Panc1 (cell line): ENCODE measurements around the gene SLC13A1. TPM values are rescaled to one million over a fixed set of nuclear protein-coding genes. Genes with fewer than 3 reads are reported as not detected.

Experiments used
- ATAC-seq: fragments of 200-7000 bp; cut with Tn5 transposase; 2 replicates; pipeline ENCODE4 v1.9.1; 2020; ENCODE audit warnings: mild to moderate bottlenecking, moderate library complexity
- BruUV-seq: library from RNA; stranded (reverse); fragments of 400-500 nt; replicated peaks from 2 replicates; lab custom pipeline; 2021; lab: Mats Ljungman, UMichigan
- CTCF ChIA-PET: fragments of 300-600 bp; sonication (Branson Sonifier 250); formaldehyde crosslinking; loops from one replicate; lab custom pipeline; 2022; ENCODE audit warnings: antibody characterized with exemption; lab: Charles Lee
- POLR2A ChIA-PET: fragments of 300-600 bp; sonication (Branson Sonifier 250); formaldehyde crosslinking; loops from one replicate; lab custom pipeline; 2022; ENCODE audit warnings: antibody characterized with exemption; lab: Charles Lee
- DNase-seq: peaks from one replicate; pipeline ENCODE4 v3.0.0-alpha.2; 2010; ENCODE audit warnings: low read depth, low spot score
- H3K27ac ChIP-seq: 2 replicates; pipeline ENCODE4 v1.5.1; 2011; ENCODE audit warnings: mild to moderate bottlenecking, low read length, inconsistent platforms
- H3K27me3 ChIP-seq: fragments of 200-500 bp; sonication (Bioruptor generic); 2 replicates; pipeline ENCODE4 v1.6.0; 2014; ENCODE audit warnings: low read length, inconsistent platforms; ENCODE audit not compliant: control insufficient read depth, insufficient read depth
- H3K36me3 ChIP-seq: fragments of 200-500 bp; sonication (Bioruptor generic); 2 replicates; pipeline ENCODE4 v1.5.1; 2014; ENCODE audit warnings: inconsistent platforms, mild to moderate bottlenecking, low read length, moderate library complexity; ENCODE audit not compliant: control insufficient read depth, insufficient read depth
- H3K4me1 ChIP-seq: 2 replicates; pipeline ENCODE4 v1.5.1; 2011; ENCODE audit warnings: inconsistent platforms, mild to moderate bottlenecking, low read length, moderate library complexity; ENCODE audit not compliant: control insufficient read depth, insufficient read depth
- H3K4me3 ChIP-seq, 2 experiments: 2 replicates each; pipeline ENCODE4 v1.5.1; 2011 to 2012; ENCODE audit warnings: low read depth in 2 of 2, low read length in 2 of 2, mild to moderate bottlenecking in 2 of 2, inconsistent platforms in 1 of 2, moderate library complexity in 1 of 2
- H3K9me3 ChIP-seq: fragments of 200-500 bp; sonication (Bioruptor generic); 2 replicates; pipeline ENCODE4 v1.5.1; 2014; ENCODE audit warnings: low read depth, mild to moderate bottlenecking, inconsistent platforms, low read length, moderate library complexity; ENCODE audit not compliant: control insufficient read depth, insufficient read depth
- CTCF ChIP-seq: fragments of 450-650 bp; IDR thresholded peaks from 2 replicates; pipeline ENCODE4 v1.5.1; 2017; ENCODE audit warnings: mild to moderate bottlenecking
- POLR2AphosphoS5 ChIP-seq: IDR thresholded peaks from 2 replicates; pipeline ENCODE4 v1.6.1; 2012; ENCODE audit warnings: mild to moderate bottlenecking, low read depth, low read length, moderate library complexity
- SIN3A ChIP-seq: IDR thresholded peaks from 2 replicates; pipeline ENCODE4 v1.6.1; 2012; ENCODE audit warnings: low read depth, mild to moderate bottlenecking, low read length, moderate library complexity, borderline replicate concordance; ENCODE audit not compliant: insufficient read depth
- TCF7L2 ChIP-seq: IDR thresholded peaks from 2 replicates; pipeline ENCODE4 v1.6.1; 2011; ENCODE audit warnings: mild to moderate bottlenecking, low read depth, low read length, inconsistent platforms
- in situ Hi-C: cut with HindIII; loops from 2 replicates; pipeline ENCODE4 v1.10.0; 2016; ENCODE audit warnings: low sequenced_read_pairs, low pct_unique_long_range_greater_than_20kb
- intact Hi-C: fragments of 100-400 bp; cut with micrococcal nuclease; formaldehyde crosslinking; loops from one replicate; pipeline ENCODE4 v1.10.0; 2022; ENCODE audit not compliant: unreplicated experiment
- total RNA-seq: library from RNA; stranded (reverse); gene quantifications from one replicate; pipeline ENCODE4 v1.2.1, GENCODE V29; 2021; ENCODE audit not compliant: unreplicated experiment
- TF ChIP-seq, protein P1 (sequence below), 2 experiments: IDR thresholded peaks; 2 replicates each; pipeline ENCODE4 v1.6.1; 2011 to 2012; ENCODE audit warnings: low read depth in 2 of 2, control low read depth in 1 of 2, low read length in 1 of 2, mild to moderate bottlenecking in 1 of 2, moderate library complexity in 1 of 2; ENCODE audit not compliant: insufficient read depth in 1 of 2

SLC13A1 gene
- total RNA-seq, 1 experiment from 2014 or later, result not detected

DNA sequence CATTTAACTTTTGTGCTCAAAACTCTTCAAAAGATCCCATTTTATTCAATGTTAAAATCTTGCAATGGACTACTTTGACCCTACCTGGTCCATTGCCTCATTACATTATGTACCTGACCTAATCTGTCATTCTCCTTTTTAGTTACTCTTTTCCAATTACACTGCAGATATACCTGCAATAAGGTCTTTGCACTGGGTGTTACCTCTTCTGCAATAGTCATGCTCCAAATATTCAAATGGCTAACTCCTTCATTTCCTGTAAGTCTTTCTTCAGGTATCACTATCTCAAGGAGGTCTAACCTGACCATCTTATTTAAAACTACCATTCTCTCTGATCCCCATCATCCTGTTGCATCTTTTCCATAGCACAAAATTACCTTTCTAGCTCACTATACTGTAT is 22.3 kb downstream of the SLC13A1 start:
- no peak for TF ChIP-seq TCF7L2
- TF ChIP-seq, protein P1, sequence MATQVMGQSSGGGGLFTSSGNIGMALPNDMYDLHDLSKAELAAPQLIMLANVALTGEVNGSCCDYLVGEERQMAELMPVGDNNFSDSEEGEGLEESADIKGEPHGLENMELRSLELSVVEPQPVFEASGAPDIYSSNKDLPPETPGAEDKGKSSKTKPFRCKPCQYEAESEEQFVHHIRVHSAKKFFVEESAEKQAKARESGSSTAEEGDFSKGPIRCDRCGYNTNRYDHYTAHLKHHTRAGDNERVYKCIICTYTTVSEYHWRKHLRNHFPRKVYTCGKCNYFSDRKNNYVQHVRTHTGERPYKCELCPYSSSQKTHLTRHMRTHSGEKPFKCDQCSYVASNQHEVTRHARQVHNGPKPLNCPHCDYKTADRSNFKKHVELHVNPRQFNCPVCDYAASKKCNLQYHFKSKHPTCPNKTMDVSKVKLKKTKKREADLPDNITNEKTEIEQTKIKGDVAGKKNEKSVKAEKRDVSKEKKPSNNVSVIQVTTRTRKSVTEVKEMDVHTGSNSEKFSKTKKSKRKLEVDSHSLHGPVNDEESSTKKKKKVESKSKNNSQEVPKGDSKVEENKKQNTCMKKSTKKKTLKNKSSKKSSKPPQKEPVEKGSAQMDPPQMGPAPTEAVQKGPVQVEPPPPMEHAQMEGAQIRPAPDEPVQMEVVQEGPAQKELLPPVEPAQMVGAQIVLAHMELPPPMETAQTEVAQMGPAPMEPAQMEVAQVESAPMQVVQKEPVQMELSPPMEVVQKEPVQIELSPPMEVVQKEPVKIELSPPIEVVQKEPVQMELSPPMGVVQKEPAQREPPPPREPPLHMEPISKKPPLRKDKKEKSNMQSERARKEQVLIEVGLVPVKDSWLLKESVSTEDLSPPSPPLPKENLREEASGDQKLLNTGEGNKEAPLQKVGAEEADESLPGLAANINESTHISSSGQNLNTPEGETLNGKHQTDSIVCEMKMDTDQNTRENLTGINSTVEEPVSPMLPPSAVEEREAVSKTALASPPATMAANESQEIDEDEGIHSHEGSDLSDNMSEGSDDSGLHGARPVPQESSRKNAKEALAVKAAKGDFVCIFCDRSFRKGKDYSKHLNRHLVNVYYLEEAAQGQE (IDR thresholded peaks at IDR 0.05; ENCODE audit: insufficient read depth in 1 of 2, low read depth in 2 of 2, low read length in 1 of 2), result no peak
- TF ChIP-seq POLR2AphosphoS5, result no peak
- TF ChIP-seq CTCF, result no peak
- no peak for TF ChIP-seq SIN3A
- in situ Hi-C loops, result no loop called here

DNA sequence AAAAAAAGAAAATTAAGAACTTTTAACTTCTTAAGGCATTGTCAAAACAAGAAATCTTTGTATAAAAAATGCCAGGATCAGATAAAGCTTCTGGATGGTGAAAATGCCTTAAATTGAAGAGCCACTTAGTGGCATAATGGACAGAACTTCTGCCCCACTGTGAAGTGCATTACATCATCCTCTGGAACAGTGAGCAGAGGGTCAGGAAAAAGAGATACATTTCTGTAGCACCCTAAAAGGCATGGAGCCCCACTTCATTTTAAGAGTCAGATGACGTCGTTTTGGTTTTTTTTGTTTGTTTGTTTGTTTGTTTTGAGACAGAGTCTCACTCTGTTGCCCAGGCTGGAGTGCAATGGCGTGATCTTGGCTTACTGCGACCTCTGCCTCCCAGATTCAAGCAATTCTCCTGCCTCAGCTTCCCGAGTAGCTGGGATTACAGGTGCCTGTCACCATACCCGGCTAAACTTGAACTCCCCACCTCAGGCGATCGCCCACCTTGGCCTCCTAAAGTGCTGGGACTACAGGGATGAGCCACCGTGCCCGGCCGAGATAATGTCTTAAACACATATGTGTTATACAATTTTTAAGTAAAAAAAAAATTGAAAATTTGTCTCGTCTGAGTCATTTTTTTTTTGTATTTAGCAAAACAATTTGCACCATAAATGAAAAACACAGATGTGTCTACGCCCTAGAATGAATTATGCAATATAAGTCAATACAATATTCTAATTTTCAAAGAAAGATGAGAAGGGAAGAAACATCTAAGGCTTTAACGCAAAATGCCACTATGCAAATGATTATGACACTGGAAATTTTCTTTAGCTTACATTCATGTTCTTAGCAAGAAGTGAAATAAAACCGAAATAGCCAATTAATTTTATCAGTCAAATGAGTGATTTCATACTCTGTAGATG is 29.2 kb downstream of the SLC13A1 start:
- Histone ChIP-seq H3K27me3 (no peaks in the 10 kb centered on the region), H3K4me1 (no peaks in the 10 kb centered on the region), H3K9me3 (no peaks in the 10 kb centered on the region), H3K4me3 (no peak overlapping the region), H3K27ac (no peak overlapping the region), H3K36me3 (no peaks in the 10 kb centered on the region)
- ATAC-seq (no peak), DNase-seq (no peak)
- POLR2A ChIA-PET, result no interaction called here
- BruUV-seq, result no TSS peak
- CTCF ChIA-PET, result no interaction called here
- intact Hi-C loops (no loop called here), in situ Hi-C loops (no loop called here)
- TF ChIP-seq SIN3A, result no peak
- no peak for TF ChIP-seq CTCF
- no peak for TF ChIP-seq POLR2AphosphoS5
- TF ChIP-seq TCF7L2, result no peak
- TF ChIP-seq, protein P1 (IDR thresholded peaks at IDR 0.05; ENCODE audit: insufficient read depth in 1 of 2, low read depth in 2 of 2, low read length in 1 of 2), result no peak

More for the DNA sequence above, 22.3 kb downstream of the SLC13A1 start:
- H3K36me3 ChIP-seq, result no peaks in the 10 kb centered on the region
- CTCF ChIA-PET, result no interaction called here
- H3K9me3 ChIP-seq, result no peaks in the 10 kb centered on the region
- POLR2A ChIA-PET, result no interaction called here
- H3K27ac ChIP-seq, result no peak overlapping the region
- no peaks in the 10 kb centered on the region for H3K27me3 ChIP-seq
- H3K4me1 ChIP-seq, result no peaks in the 10 kb centered on the region
- intact Hi-C loops, result no loop called here
- ATAC-seq (no peak), DNase-seq (no peak)
- no peak overlapping the region for H3K4me3 ChIP-seq
- BruUV-seq, result no TSS peak
